ENCODE measurements around the gene PATJ. TPM values are rescaled to one million over a fixed set of nuclear protein-coding genes. Genes with fewer than 3 reads are reported as not detected.

PATJ gene
- total RNA-seq, 2 donors from 2014 or later = 42.7 to 67.5 TPM

DNA sequence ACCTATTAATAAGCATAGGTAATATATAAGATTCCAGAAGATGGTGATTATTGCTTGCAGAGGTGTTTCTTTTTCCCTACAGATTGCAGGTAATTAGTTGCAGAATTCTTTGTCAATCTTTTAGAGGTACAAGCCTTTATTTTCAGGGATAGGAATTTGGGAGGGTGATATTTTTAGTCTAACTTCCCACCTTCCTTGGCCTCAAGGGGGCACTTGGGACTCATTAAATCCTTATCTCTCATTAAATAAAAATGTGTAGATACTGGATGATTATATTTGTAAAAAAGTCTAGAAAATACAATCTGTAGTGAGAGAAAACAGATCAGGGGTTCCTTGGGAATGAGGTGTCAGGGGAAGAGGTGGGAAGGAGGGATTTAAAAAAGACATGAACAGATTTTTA, 179.2 kb downstream of the PATJ start:
- H3K4me1 ChIP-seq (replicated peaks) = no peaks in the 10 kb centered on the region
- no peak for TF ChIP-seq POLR2A (IDR thresholded peaks at IDR 0.05)
- TF ChIP-seq, protein P1, sequence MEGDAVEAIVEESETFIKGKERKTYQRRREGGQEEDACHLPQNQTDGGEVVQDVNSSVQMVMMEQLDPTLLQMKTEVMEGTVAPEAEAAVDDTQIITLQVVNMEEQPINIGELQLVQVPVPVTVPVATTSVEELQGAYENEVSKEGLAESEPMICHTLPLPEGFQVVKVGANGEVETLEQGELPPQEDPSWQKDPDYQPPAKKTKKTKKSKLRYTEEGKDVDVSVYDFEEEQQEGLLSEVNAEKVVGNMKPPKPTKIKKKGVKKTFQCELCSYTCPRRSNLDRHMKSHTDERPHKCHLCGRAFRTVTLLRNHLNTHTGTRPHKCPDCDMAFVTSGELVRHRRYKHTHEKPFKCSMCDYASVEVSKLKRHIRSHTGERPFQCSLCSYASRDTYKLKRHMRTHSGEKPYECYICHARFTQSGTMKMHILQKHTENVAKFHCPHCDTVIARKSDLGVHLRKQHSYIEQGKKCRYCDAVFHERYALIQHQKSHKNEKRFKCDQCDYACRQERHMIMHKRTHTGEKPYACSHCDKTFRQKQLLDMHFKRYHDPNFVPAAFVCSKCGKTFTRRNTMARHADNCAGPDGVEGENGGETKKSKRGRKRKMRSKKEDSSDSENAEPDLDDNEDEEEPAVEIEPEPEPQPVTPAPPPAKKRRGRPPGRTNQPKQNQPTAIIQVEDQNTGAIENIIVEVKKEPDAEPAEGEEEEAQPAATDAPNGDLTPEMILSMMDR (IDR thresholded peaks at IDR 0.05) = no peak
- no peak for TF ChIP-seq POLR2AphosphoS5 (IDR thresholded peaks at IDR 0.05)
- no peaks in the 10 kb centered on the region for H3K9me3 ChIP-seq
- intact Hi-C loops (cut with DNase I) = no loop called here
- H3K4me3 ChIP-seq = no peak overlapping the region
- H3K27ac ChIP-seq = no peak overlapping the region
- no peaks in the 10 kb centered on the region for H3K27me3 ChIP-seq (replicated peaks; ENCODE audit: insufficient read depth)
- no peaks in the 10 kb centered on the region for H3K36me3 ChIP-seq
- no peak for DNase-seq (ENCODE audit: low spot score)

DNA sequence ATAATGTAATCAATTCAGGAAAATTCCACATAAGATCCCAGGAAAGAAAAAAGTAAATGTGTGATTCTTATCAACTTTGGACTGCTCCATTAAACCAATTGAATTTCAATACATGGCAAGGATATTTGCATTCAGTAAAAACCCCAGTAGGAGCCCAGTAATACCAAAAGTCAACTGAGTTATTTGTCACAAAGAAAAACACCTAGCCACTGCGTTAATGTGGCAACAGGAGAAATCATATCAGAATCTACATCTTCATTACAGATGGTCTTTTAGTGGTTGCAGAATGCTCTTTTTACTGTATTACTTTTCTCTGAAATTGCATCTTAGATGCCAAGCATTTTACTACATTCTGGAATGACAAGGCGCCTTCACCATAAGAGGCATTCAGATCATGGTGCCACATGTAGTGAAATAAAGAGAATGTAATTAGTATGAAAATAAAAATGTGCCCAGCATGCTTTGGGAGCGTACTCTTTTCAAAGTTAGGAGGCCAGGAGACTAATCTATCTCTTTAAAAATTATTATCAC, 180.7 kb downstream of the PATJ start:
- no peak overlapping the region for H3K27ac ChIP-seq
- no peaks in the 10 kb centered on the region for H3K36me3 ChIP-seq
- WGBS = 88% methylated on average over 3 of the region's 3 CpGs
- H3K9me3 ChIP-seq = no peaks in the 10 kb centered on the region
- TF ChIP-seq POLR2A (IDR thresholded peaks at IDR 0.05) = no peak
- TF ChIP-seq POLR2AphosphoS5 (IDR thresholded peaks at IDR 0.05) = no peak
- TF ChIP-seq, protein P1 (IDR thresholded peaks at IDR 0.05) = no peak
- no peak for DNase-seq (ENCODE audit: low spot score)
- H3K4me3 ChIP-seq = no peak overlapping the region
- no peaks in the 10 kb centered on the region for H3K27me3 ChIP-seq (replicated peaks; ENCODE audit: insufficient read depth)
- intact Hi-C loops (cut with DNase I) = no loop called here
- no peaks in the 10 kb centered on the region for H3K4me1 ChIP-seq (replicated peaks)

DNA sequence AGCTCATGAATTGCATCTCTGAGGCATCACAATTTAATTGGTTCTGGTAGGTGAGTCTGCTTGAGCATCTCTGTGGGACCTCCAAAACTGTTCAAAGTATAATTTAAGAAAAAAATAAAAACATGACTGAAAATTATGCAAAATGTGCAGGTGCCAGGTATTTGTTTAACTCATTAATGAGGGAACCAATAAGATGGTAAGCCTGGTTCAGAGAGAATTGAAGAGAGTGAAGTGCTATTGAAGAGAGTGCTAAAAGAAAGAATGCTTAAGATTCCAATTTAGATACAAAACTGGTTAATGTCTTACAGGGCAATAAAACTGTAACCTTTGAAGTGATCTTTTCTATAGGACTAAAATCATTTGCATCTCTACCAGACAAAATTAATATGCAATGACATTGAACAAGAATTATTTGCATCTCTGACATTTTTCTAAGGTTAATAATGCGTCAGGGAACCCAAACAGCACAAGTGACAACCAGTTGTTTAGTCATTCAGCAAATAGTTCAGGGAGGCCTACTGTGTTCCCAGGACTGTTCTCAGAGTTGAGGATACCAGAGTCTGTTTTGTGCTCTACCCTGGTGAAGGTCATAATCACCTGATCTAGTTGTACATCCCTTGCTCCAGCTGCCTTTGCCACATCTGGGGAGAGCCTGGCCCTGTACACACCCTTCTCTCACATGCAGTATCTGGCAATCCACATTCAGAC, 183.5 kb downstream of the PATJ start:
- no peak for TF ChIP-seq POLR2A (IDR thresholded peaks at IDR 0.05)
- no peak for TF ChIP-seq POLR2AphosphoS5 (IDR thresholded peaks at IDR 0.05)
- TF ChIP-seq, protein P1 (IDR thresholded peaks at IDR 0.05) = no peak
- H3K4me1 ChIP-seq (replicated peaks) = no peaks in the 10 kb centered on the region
- 95% methylated on average over 1 of the region's 1 CpG for WGBS
- H3K9me3 ChIP-seq = no peaks in the 10 kb centered on the region
- no peaks in the 10 kb centered on the region for H3K36me3 ChIP-seq
- intact Hi-C loops (cut with DNase I) = no loop called here
- H3K27me3 ChIP-seq (replicated peaks; ENCODE audit: insufficient read depth) = no peaks in the 10 kb centered on the region
- no peak for DNase-seq (ENCODE audit: low spot score)
- no peak overlapping the region for H3K27ac ChIP-seq
- H3K4me3 ChIP-seq = no peak overlapping the region

DNA sequence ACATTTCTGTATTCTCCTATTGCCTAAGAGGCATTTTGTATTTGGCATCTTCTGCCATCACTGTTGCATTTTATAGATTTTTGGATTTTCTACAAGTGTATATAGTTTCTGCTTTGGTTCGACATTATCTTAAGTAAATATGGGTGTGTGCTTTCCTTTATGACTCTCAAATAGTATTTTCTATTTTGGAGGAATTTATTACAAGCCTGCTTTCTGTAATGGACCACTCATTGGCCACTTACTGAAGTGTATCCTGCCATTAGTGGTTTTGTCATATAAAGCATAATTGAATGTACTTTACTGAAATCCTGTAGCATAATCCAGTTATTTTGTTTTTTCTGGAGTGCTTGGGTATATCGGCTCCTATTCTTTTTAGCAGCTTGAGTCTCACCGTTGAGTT, 184.3 kb downstream of the PATJ start:
- no peaks in the 10 kb centered on the region for H3K36me3 ChIP-seq
- no peak for DNase-seq (ENCODE audit: low spot score)
- no peak for TF ChIP-seq POLR2A (IDR thresholded peaks at IDR 0.05)
- no peaks in the 10 kb centered on the region for H3K4me1 ChIP-seq (replicated peaks)
- no peaks in the 10 kb centered on the region for H3K9me3 ChIP-seq
- WGBS = 67% methylated on average over 3 of the region's 3 CpGs
- no peak overlapping the region for H3K27ac ChIP-seq
- no peak overlapping the region for H3K4me3 ChIP-seq
- no peaks in the 10 kb centered on the region for H3K27me3 ChIP-seq (replicated peaks; ENCODE audit: insufficient read depth)
- intact Hi-C loops (cut with DNase I) = no loop called here

DNA sequence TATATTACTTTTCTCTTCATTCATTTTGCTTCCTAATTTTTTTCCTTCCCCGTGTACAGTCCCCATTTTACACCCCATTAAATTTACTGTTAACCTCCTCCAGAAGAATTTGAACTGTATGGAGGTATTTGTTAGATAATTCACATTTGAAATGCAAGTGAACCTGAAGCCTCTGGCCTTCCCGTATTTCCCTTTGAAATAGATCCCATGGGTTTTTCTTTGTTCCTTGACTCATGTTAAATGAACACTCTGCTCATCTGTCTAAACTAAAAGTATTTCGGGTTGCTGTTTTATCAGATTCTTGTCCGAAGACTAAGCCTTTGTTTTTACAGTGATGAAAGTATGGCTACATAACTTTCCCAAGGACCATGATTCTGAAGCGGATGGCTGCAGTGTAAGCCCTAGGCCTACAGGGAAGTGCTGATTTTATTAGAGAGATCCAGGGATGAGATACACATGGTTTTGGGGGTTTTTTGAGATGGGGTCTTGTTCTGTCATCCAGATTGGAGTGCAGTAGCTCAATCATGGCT, 187.9 kb downstream of the PATJ start:
- Histone ChIP-seq H3K27ac (no peak overlapping the region), H3K4me3 (no peak overlapping the region), H3K27me3 (replicated peaks; ENCODE audit: insufficient read depth) (no peaks in the 10 kb centered on the region), H3K9me3 (no peaks in the 10 kb centered on the region), H3K36me3 (no peaks in the 10 kb centered on the region), H3K4me1 (replicated peaks) (no peaks in the 10 kb centered on the region)
- intact Hi-C loops (cut with DNase I) = no loop called here
- TF ChIP-seq POLR2AphosphoS5 (IDR thresholded peaks at IDR 0.05) (no peak), POLR2A (IDR thresholded peaks at IDR 0.05) (no peak)
- TF ChIP-seq, protein P1 (IDR thresholded peaks at IDR 0.05) = no peak
- DNase-seq (ENCODE audit: low spot score) = no peak
- 81% methylated on average over 5 of the region's 5 CpGs for WGBS
